ENCODE measurements around the gene C2CD3.

DNA sequence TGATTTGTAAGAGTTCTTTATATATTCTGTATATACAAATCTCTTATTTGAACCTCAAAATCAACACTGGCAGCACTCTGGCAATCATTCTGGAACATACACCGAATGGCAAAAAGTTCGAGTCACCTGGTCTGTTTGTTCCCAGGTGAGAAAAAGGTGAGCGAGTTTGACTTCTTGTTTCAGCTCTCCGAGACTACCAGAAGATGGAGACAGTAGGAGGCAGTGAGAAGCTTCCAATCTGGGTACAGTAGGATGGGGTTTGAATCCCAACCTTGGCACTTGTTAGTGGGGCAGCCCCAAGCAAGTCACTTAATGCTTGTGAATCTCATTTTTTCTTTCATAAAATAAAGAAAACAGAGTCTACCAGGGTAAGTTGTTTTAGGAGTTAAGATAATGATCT is 76.4 kb downstream of the C2CD3 start:
- TF ChIP-seq, protein P1, sequence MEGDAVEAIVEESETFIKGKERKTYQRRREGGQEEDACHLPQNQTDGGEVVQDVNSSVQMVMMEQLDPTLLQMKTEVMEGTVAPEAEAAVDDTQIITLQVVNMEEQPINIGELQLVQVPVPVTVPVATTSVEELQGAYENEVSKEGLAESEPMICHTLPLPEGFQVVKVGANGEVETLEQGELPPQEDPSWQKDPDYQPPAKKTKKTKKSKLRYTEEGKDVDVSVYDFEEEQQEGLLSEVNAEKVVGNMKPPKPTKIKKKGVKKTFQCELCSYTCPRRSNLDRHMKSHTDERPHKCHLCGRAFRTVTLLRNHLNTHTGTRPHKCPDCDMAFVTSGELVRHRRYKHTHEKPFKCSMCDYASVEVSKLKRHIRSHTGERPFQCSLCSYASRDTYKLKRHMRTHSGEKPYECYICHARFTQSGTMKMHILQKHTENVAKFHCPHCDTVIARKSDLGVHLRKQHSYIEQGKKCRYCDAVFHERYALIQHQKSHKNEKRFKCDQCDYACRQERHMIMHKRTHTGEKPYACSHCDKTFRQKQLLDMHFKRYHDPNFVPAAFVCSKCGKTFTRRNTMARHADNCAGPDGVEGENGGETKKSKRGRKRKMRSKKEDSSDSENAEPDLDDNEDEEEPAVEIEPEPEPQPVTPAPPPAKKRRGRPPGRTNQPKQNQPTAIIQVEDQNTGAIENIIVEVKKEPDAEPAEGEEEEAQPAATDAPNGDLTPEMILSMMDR (IDR thresholded peaks at IDR 0.05), result no peak
- TF ChIP-seq EP300 (IDR thresholded peaks at IDR 0.05) (no peak), POLR2A (IDR thresholded peaks at IDR 0.05) (no peak)

Measured in tibial nerve (tissue), 4 donors.